ENCODE measurements around the gene ASB3.
A peak's percentile ranks its signal among the peaks of the same experiment; 100 is the strongest.
"Not testable (repeated sequence)": the region's sequence is repeated elsewhere in the genome, so short reads cannot be mapped to it uniquely, and the experiment has no call there.

The ASB3 gene

DNA sequence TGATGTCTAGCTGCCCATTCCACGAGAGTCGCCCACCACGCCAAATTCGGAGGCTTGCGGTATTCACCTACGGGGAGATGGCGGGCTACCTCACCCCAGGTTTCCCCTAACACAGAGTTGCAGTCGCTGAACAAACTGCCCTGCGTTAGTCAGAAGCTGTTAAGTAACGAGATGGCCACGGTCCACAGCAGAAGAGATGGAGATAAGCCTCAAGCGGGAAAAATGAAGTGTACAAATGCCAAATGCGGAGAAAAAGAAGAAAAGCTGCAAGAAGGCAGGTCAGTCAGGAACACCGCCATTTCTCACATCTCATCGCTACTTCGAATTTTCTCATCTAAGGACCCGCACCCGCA, 425 bp downstream of the ASB3 start:
- peak in 6 of 51 donors; percentile 5 to 75 (median 40) for DNase-seq

- peak in 1 of 51 donors; percentile 2 for DNase-seq
These were observed 1.4 kb downstream of the ASB3 start for GRCh38 chr2:53785366-53785765.

DNA sequence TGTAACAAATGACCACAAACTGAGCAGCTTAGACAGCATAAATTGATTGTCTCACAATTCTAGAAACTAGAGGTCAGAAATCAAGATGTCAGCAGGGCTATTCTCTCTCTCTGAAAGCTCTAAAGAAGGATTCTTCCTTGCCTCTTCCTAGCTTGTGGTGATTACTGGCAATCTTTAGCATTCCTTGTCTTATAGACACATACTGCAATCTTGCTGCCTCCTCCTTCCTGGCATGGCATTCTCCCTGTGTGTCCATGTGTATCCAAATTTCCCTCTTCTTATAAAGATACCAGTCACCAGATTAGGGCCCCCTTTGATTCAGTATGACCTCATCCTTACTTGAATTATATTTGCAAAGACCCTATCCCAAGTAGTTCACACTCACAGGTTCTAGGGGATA, 2.3 kb downstream of the ASB3 start:
- DNase-seq = no peak

- DNase-seq = no peak
These were observed 4.1 kb downstream of the ASB3 start for GRCh38 chr2:53782676-53783075.

- DNase-seq = no peak
These were observed 6.7 kb downstream of the ASB3 start for GRCh38 chr2:53780056-53780455.

DNA sequence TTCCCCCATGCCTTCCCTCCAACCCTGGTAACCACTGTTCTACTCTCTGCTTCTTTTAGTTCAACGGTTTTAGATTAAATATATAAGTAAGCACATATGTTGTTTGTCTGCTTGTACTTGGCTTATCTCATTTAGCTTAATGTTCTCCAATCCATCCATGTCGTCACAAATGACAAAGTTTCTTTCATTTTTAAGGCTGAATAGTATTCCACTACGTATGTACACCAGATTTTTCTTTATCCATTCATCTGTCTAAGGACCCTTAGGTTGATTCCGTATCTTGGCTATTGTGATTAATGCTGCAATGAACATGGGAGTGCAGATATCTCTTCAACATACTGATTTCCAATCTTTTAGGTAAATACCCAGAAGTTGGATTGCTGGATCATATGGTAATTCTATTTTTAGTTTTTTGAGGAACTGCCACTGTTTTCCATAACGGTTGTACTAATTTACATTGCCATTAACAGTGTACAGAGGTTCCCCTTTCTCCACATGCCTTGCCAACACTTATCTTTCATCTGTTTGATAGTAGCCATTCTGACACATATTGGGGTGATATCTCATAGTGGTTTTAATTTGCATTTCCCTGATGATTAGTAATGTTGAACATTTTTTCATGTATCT, 8.1 kb downstream of the ASB3 start:
- DNase-seq = no peak

- DNase-seq = no peak
These were observed 9.6 kb downstream of the ASB3 start for GRCh38 chr2:53777134-53777533.

GRCh38 chr2:53770264-53770663, 16.5 kb downstream of the ASB3 start:
- no peak for DNase-seq

- no peak for DNase-seq
These were observed 17.3 kb downstream of the ASB3 start for GRCh38 chr2:53769318-53769945.

DNA sequence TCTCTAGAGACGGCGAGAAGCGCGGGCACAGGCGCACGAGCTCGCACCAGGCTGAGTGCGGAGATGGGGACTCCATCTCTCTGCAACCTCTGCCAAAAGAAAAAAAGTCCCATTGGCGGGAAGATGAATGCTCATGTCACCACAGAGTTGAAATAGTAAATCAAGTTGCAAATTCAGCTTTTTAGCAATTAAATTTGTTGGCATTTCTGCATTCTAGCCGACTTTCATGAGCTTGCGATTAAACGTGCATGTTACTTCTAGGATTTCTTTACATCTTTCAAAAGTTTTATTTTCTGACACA, 18.6 kb downstream of the ASB3 start:
- DNase-seq = peak in 3 of 51 donors; percentile 45 to 47 (median 46)

- peak; percentile 20 to 93 (median 68) for DNase-seq
These were observed 19.1 kb downstream of the ASB3 start, which contains the start of gene CHAC2 for GRCh38 chr2:53767405-53768241. CHAC2 (plus strand) TSS chr2:53767804; CDS start chr2:53767887, 83 bp downstream.

DNA sequence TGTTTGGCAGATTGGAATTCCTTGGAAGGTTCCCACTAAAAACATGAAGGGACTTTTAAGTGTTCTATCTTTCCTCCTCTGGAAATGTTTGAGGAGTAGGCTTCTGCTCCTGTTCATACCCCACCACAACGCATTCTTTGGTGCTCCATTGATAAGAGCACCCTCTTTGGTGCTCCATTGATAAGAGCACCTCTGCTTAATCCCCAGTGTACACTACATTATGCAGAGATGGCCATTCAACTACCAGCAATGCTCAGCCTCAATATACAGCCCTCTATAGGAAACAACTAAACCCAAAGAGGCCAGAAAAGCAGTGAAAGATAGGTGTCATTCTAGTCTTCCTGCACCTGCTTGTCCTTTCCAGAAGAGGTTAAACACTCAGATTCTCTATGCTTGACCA, 21.0 kb downstream of the ASB3 start:
- DNase-seq = no peak

DNA sequence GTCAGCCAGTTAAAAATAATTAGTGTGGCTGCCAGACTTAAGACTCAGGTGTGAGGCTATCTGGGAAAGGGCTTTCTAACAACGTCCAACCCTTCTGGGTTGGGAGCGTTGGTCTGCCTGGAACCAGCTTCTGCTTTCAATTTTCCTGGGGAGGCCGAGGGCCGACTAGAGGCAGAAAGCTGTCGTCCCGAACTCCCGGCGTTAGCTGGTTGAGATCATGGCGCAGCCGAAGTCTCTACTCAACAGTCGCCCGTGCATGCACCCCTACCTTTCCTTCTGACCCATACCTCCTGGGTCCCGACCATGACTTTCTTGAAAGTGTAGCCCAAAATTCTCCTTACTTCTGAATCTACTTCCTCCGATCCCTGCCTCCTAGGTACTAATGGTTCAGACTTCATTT, 29.5 kb downstream of the ASB3 start:
- not testable (repeated sequence) for DNase-seq

DNA sequence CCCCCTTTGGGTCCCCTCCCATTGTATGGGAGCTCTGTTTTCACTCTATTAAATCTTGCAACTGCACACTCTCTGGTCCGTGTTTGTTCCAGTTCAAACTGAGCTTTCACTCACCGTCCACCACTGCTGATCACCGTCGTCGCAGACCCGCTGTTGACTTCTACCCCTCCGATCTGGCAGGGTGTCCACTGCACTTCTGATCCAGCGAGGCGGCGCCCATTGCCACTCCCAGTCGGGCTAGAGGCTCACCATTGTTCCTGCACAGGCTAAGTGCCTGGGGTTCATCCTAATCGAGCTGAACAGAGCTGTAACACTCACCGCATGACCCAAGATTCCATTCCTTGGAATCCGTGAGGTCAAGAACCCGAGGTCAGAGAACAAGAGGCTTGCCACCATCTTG, 30.1 kb downstream of the ASB3 start:
- no peak for DNase-seq

DNA sequence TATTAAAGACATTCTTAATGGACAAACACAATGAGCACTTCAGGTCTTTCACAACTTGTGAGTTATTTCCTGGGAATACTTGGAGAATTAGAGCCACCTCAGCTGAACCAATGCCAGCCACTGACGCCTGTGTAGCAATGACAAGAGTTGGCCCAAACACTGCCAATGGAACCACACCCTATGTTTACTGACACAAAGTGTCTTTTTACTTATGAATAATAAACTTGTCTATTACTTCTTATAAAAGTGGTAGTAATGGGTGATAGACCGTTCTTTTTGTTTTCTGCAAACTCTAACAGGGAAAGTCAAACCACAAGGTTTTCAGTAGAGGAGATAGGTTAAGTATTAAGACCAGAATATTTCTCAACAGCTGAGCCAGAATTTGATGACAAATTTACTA, 31.6 kb downstream of the ASB3 start:
- peak in 4 of 51 donors; percentile 3 to 30 (median 24) for DNase-seq

DNA sequence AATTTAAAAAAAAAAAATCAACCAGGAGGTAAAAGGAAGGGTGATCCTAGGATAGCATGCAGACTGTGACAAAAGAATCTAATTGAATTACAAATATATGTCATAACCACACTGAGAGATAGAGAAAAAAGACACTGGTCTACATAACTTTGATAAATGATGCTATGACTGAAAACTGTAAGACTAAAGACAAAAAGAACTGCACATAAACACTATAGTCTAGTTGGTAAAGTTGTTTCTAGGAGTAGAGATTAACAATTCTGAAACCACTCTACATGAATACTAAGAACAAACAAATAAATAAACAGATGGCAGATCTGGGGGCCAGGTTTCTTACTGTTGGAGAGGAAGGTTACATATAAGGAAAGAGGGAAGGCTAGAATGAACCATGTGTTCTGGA, 33.7 kb downstream of the ASB3 start:
- no peak for DNase-seq

DNA sequence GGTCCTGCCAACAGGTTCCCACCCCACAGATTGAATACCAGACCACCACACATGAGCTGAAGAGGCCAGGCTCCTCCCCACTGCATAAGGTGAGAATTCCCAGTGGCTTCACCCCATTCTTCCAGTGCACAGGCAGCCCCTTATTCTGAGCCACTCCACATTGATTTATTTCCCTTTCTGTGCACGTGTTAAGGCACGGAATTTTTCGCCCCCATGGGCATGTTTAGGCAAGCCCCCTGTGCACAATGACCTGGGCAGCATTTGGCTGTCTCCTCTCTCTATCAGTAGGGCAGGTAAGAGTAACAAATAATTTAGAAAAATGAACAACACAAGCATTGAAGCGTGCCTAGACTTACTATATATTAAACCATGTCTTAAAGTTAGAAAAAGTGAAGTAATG, 34.4 kb downstream of the ASB3 start:
- DNase-seq = no peak

GRCh38 chr2:53751728-53752127, 35.0 kb downstream of the ASB3 start:
- no peak for DNase-seq

- no peak for DNase-seq
These were observed 36.5 kb downstream of the ASB3 start for GRCh38 chr2:53750041-53750768.

- no peak for DNase-seq
These were observed 42.2 kb downstream of the ASB3 start for GRCh38 chr2:53744395-53745065.

GRCh38 chr2:53740170-53740569, 46.6 kb downstream of the ASB3 start:
- peak in 1 of 51 donors; percentile 5 for DNase-seq

DNA sequence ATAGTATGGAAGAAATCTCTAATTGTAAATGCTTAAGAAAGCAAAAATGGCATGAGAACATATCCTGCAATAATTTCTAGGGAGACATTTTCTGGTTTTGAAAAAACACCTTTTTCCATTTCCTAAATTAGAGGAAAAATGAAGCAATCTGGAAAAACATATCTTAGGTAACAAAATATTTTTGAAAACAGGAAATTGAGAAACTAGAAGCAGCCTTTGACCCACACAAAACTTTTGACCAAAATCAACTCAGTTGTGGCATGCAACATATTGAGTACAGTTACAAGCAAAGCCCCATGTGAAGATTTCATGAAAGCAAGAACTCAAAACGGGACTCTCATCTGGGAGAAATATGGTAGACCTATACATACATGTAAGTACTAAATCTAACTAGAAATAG, 47.7 kb downstream of the ASB3 start:
- no peak for DNase-seq

Measured in hypothalamus (tissue), 51 donors.